Glomerular visceral epithelial cell (primary cell): ENCODE measurements around the gene TRPM4.
"Not testable (repeated sequence)": the region's sequence is repeated elsewhere in the genome, so short reads cannot be mapped to it uniquely, and the experiment has no call there.

ENCODE experiments used
- DNase-seq: peaks from one replicate; pipeline ENCODE4 v3.0.0-alpha.2; 2016; ENCODE audit errors: extremely low spot score

The TRPM4 gene

GRCh38 chr19:49151267-49152118 is 6.1 kb upstream of the TRPM4 start:
- DNase-seq = no peak

DNA sequence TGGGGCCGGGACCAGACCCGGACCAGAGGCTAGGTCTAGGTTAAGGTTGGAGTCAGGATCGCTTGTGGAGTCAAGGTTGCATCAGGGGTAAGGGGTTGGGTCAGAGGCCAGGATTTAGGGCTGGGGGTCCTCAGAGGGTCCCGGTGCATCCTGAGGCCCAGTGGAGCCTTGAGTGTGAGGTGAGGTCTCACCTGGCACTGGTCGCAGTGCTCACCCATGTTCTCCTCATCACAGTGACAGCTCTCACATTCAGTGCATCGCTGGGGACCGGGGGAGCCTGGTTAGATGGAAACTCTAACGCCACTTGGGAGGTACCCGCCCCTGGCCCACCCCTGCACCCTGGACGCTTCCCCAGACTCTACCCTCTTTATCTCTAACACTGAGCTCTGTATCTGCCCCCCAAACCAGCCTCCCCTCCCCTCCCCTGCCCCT is 5.5 kb upstream of the TRPM4 start:
- no peak for DNase-seq

- no peak for DNase-seq
Measured at GRCh38 chr19:49153167-49153809, 4.3 kb upstream of the TRPM4 start.

DNA sequence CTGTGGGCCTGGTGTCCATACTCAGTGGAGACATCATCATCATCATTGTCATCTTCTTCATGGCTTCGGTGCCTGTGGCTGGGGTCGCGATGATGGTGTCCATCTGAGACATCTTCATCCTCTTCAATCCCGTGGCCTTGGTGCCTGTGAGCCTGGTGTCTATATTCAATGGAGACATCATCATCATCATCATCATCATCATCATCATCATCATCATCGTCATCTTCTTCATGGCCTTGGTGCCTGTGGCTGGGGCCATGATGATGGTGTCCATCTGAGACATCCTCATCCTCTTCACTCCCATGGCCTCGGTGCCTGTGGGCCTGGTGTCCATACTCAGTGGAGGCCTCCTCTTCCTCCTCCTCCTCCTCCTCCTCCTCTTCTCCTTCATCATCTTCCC is 3.3 kb upstream of the TRPM4 start:
- no peak for DNase-seq

DNA sequence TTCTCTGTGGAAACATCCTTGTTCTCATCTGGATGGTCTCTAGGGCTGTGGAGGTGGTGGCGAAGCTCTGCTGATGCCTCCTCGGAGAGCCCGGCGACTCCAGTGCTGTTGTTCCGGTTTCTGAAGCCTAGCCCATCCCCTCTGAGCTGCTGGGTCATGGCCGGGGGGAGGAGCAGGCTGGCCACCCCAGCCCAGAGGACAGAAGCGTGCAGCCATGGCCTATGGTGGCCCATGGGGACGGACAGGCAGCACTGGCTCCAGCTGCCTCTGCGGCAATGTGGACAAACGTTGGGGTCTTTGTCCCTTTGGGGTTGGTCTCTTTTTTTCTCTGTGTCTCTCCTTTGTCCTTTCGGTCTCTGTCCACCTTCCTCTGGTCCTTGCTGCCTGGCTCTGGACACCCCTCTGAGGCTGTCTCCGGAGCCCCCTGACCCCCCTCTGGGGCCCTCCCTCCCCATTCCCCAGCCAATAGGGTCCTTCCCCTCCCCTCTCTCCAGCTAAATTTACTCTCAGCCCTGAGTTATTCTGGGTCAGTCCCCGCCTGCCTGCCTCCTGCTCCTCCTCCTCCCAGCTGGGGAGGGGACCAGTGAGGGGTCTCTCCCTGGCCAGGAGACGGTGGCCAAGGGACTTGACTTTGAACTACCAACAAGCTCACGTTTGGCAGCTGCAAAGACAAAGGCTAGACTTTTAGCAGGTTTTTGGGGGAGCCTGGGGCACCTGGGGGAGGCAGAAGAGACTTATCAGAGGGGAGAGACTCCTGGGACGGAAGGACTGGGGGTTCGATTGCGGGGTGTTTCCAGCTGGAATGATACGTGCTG is 2.4 kb upstream of the TRPM4 start, which contains the start of gene HRC:
TSS of gene HRC (minus strand) at position 392 of the 815 bp plus-strand sequence. CDS start at position 233, 159 bp downstream.
- DNase-seq = no peak

- no peak for DNase-seq
Measured at GRCh38 chr19:49155820-49156346, 1.7 kb upstream of the TRPM4 start.

DNA sequence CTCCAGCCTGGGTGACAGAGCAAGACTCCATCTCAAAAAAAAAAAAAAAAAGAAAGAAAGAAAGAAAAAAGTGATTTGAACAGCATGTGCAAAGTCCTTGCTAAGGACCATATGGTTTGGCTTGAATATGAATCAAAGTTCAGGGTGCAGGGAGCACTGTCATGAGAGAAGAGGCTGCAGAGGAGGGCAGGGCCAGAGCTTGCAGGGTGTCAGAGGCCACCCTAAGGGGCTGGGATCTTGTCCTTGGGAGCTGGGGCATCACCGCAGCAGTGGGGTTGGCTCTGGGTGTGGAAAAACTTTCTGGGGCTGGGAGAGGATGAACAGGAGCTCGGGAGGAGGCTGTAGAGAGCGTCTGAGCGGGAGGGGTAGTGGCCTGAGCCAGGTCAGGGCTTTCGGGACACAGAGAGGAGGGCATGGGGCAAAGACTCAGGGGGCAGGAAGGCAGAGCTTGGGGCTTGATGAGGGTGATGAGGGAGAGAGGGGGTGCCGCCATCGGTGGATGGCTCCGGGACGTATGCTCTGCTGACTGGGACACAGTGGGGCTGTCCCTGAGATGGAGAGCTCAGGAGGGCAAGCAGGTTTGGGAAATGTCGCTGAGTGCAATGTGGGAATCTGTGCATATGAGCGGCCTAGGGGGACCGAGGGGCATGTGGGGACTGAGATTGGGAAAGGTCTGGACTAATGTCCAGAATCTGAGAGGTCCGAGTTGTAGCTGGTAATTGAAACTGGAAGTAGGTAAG is 3.0 kb downstream of the TRPM4 start:
- DNase-seq = no peak

GRCh38 chr19:49161987-49162386 is 4.4 kb downstream of the TRPM4 start:
- DNase-seq = no peak

DNA sequence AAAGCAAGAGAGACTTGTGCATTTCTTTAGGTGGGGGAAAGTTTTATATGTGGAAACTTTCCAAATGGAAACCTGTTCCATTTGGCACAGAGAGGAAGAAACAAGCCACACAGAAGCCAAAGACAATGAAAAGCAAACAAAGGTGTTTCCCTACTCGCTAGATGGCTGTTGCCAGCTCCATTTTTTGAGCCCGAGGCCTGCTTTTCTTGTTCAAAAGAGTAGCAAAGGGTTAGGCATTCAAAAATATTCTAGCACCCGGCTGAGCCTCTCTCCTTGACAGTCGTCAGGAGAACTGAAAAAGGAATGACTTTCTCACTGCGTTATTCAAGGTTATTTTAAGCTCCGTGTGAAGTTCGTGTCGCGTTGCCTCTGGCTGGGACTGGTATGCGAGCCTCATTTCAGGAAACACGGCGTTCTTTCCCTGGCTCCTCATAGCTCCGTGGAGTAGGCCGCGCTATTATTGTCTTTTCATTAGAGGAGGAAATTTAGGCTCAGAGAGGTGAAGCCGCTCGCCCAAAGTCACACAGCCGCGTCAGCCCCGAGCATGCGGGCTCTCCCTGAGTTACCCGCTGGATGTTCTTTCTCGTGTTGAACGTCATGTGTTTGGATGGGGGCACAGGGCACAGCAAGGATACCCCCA is 7.6 kb downstream of the TRPM4 start:
- no peak for DNase-seq

GRCh38 chr19:49165865-49166301 is 8.3 kb downstream of the TRPM4 start:
- no peak for DNase-seq

- DNase-seq = no peak
Measured at GRCh38 chr19:49167857-49168409, 10.3 kb downstream of the TRPM4 start.

DNA sequence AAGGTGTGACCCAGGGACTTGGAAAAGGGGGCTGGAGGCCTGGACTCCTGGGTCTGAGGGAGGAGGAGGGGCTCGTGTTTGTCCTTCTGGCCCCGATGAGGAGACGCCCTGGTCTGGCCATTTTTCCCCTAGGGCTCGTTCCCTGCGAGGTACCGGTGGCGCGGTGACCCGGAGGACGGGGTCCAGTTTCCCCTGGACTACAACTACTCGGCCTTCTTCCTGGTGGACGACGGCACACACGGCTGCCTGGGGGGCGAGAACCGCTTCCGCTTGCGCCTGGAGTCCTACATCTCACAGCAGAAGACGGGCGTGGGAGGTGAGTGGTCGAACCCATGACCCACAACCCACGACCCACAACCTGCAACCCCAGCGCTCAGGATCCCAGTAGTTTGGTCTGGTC is 10.8 kb downstream of the TRPM4 start:
- DNase-seq = no peak

DNA sequence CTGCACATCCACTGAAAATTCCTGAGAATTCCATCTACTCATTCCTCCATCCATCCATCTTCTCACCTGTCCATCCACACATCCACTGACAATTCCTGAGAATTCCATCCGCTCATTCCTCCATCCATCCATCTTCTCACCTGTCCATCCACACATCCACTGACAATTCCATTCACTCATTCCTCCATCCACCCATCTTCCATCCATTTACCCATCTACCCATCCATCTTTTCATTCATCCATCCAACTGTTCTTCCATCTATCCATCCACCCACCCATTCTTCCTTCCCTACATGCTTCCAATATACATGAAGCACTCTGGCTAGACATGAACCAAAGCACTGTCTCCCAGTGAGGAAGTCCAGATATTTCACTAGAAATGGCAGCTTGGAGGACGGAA is 15.6 kb downstream of the TRPM4 start:
- DNase-seq = no peak

- DNase-seq = no peak
Measured at GRCh38 chr19:49180659-49181058, 23.1 kb downstream of the TRPM4 start.

- not testable (repeated sequence) for DNase-seq
Measured at GRCh38 chr19:49182010-49182847, 24.6 kb downstream of the TRPM4 start.

GRCh38 chr19:49182848-49183375 is 25.3 kb downstream of the TRPM4 start:
- DNase-seq = no peak

GRCh38 chr19:49186108-49186507 is 28.5 kb downstream of the TRPM4 start:
- no peak for DNase-seq

GRCh38 chr19:49188626-49189200 is 31.1 kb downstream of the TRPM4 start:
- DNase-seq = no peak

- DNase-seq = no peak
Measured at GRCh38 chr19:49189259-49189658, 31.7 kb downstream of the TRPM4 start.
